HepG2 (cell line): ENCODE data around the gene PIK3R5.

ENCODE experiments used
- ZNF766 ChIP-seq: sonication (generic); formaldehyde crosslinking; IDR thresholded peaks from 2 replicates; pipeline ENCODE4 v1.5.0; 2020; ENCODE audit warnings: missing genetic modification reagents, borderline replicate concordance
- ZSCAN30 ChIP-seq: sonication (generic); formaldehyde crosslinking; IDR thresholded peaks from 2 replicates; pipeline ENCODE4 v1.5.0; 2020; ENCODE audit warnings: mild to moderate bottlenecking, missing genetic modification reagents

DNA sequence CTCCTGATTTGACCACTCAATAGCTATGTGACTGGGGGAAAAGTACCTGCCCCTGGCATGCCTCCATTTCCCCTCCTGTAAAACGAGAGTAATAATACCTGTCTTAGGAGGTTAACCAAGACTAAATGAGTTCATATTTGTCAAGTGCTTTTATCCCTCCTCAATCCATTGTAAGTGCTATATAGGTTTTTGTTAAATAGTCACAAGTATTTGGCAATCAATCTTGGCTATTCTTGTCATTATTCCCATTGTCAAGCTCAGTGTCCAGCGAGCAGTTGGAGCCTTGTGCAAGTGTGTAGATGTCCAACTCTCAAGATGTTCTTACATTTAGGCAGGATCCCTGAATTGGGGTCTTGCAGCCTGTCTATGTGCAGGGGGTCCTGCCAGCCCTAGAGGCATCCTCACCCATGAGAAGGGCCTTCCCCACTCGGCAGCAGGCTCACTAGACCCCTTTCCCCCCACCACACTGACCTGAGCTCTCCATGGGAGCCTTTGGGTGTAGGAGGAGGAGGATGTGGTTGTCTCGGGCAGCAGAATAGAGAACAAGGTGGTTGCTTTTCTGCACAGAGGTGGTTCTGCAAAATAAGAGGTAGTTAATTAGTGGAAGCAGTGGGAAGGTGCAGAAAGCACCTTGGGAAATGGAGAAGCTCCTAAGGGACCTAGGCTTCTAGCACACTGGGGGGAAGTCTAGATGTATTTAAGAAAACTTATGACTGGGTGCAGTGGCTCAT, 116.0 kb downstream of the PIK3R5 start:
- TF ChIP-seq ZSCAN30 (CRISPR knock-in tag) (no peak), ZNF766 (CRISPR knock-in tag) (no peak)
